ENCODE results near the gene OSBPL7.

- TF ChIP-seq CTCF (IDR thresholded peaks at IDR 0.05), result no peak
- no peak for TF ChIP-seq POLR2A (IDR thresholded peaks at IDR 0.05)
- TF ChIP-seq EP300 (IDR thresholded peaks at IDR 0.05), result no peak
These were observed 30.7 kb upstream of the OSBPL7 start for GRCh38 chr17:47852113-47852949.
